GM19467 (cell line): ENCODE data around the gene POU2F1.
"Not testable (repeated sequence)": the region's sequence is repeated elsewhere in the genome, so short reads cannot be mapped to it uniquely, and the experiment has no call there.

Experiments used
- ATAC-seq: cut with Tn5 transposase; IDR thresholded peaks from one replicate; pipeline ENCODE4 v1.9.1; 2021; ENCODE audit warnings: mild to moderate bottlenecking, moderate library complexity; ENCODE audit not compliant: unreplicated experiment

The POU2F1 gene

GRCh38 chr1:167230437-167230836, 9.8 kb downstream of the POU2F1 start:
- no peak for ATAC-seq

- no peak for ATAC-seq
Measured at GRCh38 chr1:167231873-167232450, 11.3 kb downstream of the POU2F1 start.

DNA sequence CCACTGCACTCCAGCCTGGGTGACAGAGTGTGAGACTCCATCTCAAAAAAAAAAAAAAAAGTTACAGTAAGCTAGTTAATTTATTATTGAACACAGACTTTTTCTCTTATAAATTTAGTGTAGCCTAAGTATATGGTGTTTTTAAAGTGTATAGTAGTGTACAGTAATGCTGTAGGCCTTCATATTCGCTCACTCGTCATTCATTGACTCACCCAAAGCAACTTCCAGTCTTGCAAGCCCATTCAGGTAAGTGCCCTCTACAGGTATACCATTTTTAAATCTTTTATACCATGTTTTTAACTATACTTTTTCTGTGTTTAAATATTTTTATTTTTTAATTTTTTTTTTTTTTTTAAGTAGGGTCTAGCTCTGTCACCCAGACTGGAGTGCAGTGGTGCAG, 12.1 kb downstream of the POU2F1 start:
- ATAC-seq = no peak

GRCh38 chr1:167233373-167233772, 12.7 kb downstream of the POU2F1 start:
- ATAC-seq = no peak

GRCh38 chr1:167237000-167237399, 16.3 kb downstream of the POU2F1 start:
- no peak for ATAC-seq

DNA sequence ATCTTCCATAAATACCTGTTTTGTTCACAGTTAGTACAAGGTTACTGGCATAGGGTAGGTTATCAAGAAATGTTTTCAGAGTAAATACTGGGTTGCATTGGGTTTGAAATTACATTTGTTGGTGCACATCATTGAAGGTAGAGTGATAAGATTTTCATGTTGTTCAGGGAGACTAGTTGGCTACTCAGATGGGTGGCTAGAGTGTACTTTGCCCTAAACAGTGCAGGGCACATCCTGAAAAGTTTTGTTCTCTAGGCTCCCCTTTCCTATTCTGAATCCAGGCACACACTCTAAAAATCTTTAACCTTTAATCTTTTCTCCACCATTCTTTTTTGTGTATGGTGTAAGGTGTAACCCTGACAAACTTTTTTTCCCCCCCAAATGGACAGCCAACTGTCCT, 18.0 kb downstream of the POU2F1 start:
- ATAC-seq = no peak

- ATAC-seq = no peak
Measured at GRCh38 chr1:167239257-167239656, 18.6 kb downstream of the POU2F1 start.

DNA sequence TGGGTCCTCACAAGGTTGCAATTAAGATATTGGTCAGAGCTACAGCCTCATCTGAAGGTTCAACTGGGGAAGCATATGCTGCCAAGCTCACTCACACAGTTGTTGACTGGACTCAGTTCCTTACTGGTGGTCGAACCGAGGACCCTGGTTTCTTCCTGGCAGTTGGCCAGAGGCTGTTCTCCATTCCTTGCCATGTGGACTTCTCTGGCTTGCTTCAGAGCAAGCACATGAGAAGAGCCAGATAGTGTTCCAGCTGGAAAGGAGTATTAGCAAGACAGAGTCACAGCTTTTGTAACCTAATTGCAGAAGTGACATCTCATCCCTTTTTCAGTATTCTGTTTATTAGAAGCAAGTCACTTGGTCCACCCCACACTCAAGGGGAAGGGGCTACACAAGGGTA, 23.6 kb downstream of the POU2F1 start:
- ATAC-seq = no peak

DNA sequence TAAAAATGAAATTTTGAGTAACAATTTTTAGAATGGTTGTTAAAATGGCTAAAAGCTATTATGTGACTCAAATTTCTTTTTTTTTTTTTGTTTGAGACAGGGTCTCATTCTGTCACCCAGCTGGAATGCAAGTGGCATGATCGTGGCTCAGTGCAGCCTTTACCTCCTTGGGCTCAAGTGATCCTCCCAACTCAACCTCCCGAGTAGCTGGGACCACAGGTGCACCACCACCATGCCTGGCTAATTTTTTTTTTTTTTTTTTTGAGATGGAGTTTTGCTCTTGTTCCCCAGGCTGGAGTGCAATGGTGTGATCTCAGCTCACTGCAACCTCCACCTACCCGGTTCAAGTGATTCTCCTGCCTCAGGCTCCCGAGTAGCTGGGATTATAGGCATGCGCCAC, 24.5 kb downstream of the POU2F1 start:
- ATAC-seq = not testable (repeated sequence)

- ATAC-seq = no peak
Measured at GRCh38 chr1:167246971-167247370, 26.3 kb downstream of the POU2F1 start.

GRCh38 chr1:167247754-167248153, 27.1 kb downstream of the POU2F1 start:
- ATAC-seq = no peak

DNA sequence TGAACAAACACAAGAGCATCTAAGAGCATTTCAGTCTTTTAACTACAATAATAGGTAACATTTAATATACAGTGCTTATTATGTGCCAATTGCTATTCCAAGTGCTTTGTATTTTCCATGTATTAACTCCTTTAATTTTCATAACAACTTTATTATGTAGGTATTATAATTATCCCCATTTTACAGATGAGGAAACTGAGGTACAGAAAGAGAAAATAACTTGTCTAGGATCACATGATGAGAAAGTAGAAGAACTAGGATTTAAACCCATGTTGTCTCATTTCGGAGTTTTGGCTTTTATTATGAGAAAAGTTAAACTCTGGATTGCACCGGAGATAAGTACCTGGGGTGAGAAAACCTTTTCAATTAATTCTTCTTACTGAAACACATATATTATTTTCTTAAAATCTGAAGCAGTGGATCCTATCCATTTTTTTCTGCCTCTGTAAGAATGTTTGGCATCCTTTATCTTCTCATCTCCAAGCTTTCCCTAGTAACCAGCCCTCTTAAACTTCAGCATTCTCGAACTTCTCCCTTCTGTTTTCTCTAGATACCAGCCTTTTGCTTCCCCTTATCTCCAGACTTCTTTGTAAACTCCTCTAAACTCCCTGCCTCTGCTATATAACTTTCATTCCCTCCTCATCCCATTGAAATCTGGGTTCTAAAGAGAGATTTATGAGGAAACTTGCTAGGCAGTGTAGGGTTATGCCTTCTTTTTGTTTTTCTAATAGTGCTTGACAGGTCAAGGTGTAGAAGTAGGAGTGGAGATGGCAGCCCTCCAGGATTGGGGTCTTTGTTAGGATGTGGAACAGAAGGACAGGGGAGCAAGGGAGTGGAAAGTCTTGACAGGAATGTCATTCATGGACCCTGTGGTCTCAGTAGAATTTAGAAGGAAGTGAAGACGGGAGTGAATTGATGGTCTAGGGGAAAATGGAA, 28.3 kb downstream of the POU2F1 start:
- no peak for ATAC-seq

- no peak for ATAC-seq
Measured at GRCh38 chr1:167249702-167250101, 29.0 kb downstream of the POU2F1 start.

- no peak for ATAC-seq
Measured at GRCh38 chr1:167250482-167250881, 29.8 kb downstream of the POU2F1 start.

- ATAC-seq = no peak
Measured at GRCh38 chr1:167251472-167251871, 30.8 kb downstream of the POU2F1 start.

GRCh38 chr1:167252986-167253385, 32.3 kb downstream of the POU2F1 start:
- ATAC-seq = no peak

- no peak for ATAC-seq
Measured at GRCh38 chr1:167258858-167259257, 38.2 kb downstream of the POU2F1 start.

GRCh38 chr1:167262836-167263235, 42.1 kb downstream of the POU2F1 start:
- ATAC-seq = no peak

DNA sequence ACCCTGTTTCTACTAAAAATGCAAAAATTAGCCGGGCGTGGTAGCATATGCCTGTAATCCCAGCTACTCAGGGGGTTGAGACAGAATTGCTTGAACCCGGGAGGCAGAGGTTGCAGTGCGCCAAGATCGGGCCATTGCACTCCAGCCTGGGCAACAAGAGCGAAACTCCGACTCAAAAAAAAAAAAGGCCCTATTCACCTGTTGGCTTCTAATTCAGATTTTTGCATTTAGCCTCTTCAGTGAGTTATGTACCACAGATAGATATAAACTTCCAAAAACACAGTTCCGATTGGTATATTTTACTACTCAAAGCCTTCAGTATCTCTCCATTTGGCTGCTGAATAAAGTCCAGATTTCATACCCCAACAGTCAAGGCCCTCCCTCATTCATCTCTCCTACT, 42.7 kb downstream of the POU2F1 start:
- ATAC-seq = no peak

DNA sequence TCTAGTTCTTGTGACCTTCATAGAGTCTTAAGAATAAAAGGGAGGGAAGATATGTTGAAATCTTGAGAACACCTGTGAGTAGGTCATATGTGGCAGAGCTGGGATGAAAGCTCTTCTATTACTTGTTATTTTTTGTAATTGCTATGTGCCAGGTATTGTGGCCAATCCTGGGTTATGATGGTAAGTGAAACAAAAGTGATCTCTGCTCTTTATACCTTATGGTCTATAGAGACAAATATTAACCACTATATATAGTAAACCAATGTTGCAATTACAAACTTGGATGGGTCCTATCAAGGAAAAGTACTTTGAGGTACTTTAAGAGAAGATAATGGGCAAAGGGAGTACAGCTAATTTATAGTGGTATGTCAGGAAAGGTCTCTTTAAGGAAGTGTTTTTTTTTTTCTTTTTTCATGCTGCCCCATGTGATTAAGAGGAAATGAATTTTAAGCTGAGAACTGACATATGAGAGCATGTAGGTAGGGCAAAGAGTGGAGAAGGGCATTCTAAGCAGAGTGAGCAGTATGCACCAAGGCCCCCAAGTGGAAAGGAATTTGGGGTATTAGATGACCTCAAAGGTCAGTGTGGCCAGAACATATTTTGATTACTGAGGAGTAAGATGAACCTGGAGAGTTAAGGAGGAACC, 43.3 kb downstream of the POU2F1 start:
- no peak for ATAC-seq

GRCh38 chr1:167266965-167267364, 46.3 kb downstream of the POU2F1 start:
- no peak for ATAC-seq

- no peak for ATAC-seq
Measured at GRCh38 chr1:167268347-167268787, 47.7 kb downstream of the POU2F1 start.
